ENCODE measurements around the gene KRT36.

Gene KRT36

GRCh38 chr17:41500131-41500911 lies 10.6 kb upstream of the KRT36 start:
- peak; percentile 57 for DNase-seq

- no peak for DNase-seq
Measured at GRCh38 chr17:41499714-41500113, 10.0 kb upstream of the KRT36 start.

GRCh38 chr17:41498276-41498675 lies 8.6 kb upstream of the KRT36 start:
- DNase-seq = peak; percentile 27

- DNase-seq = peak; percentile 93
Measured at GRCh38 chr17:41496803-41497484, 7.2 kb upstream of the KRT36 start.

GRCh38 chr17:41494524-41494923 lies 4.8 kb upstream of the KRT36 start:
- DNase-seq = peak; percentile 46

GRCh38 chr17:41492771-41493170 lies 3.1 kb upstream of the KRT36 start:
- DNase-seq = peak; percentile 44

- no peak for DNase-seq
Measured at GRCh38 chr17:41492351-41492750, 2.6 kb upstream of the KRT36 start.

GRCh38 chr17:41491476-41491875 lies 1.8 kb upstream of the KRT36 start:
- DNase-seq = no peak

GRCh38 chr17:41490000-41490990 lies 585 bp upstream of the KRT36 start:
- DNase-seq = no peak

GRCh38 chr17:41486809-41487530 lies 2.7 kb downstream of the KRT36 start:
- DNase-seq = peak; percentile 61

- DNase-seq = no peak
Measured at GRCh38 chr17:41486316-41486715, 3.4 kb downstream of the KRT36 start.

GRCh38 chr17:41484920-41485904 lies 4.5 kb downstream of the KRT36 start:
- no peak for DNase-seq

- DNase-seq = no peak
Measured at GRCh38 chr17:41483991-41484826, 5.5 kb downstream of the KRT36 start.

- DNase-seq = no peak
Measured at GRCh38 chr17:41483531-41483930, 6.2 kb downstream of the KRT36 start.

- no peak for DNase-seq
Measured at GRCh38 chr17:41481036-41481435, 8.7 kb downstream of the KRT36 start, which contains the start of gene KRT35. KRT35 (minus strand) TSS chr17:41481151; CDS start chr17:41481097, 54 bp downstream.

GRCh38 chr17:41480581-41480980 lies 9.1 kb downstream of the KRT36 start:
- DNase-seq = no peak

- no peak for DNase-seq
Measured at GRCh38 chr17:41480136-41480535, 9.6 kb downstream of the KRT36 start.

GRCh38 chr17:41478237-41478636 lies 11.5 kb downstream of the KRT36 start:
- no peak for DNase-seq

- DNase-seq = no peak
Measured at GRCh38 chr17:41476866-41477815, 12.6 kb downstream of the KRT36 start.

Measured in DMS53 (cell line).